Measurements from ENCODE around the gene DGCR2.

GRCh38 chr22:19133561-19133960, 11.3 kb upstream of the DGCR2 start:
- TF ChIP-seq FOXM1 (IDR thresholded peaks at IDR 0.05; ENCODE audit: borderline replicate concordance): no peak
- no peak for TF ChIP-seq BHLHE40 (IDR thresholded peaks at IDR 0.05; ENCODE audit: borderline replicate concordance)
- no peak for TF ChIP-seq ELF4 (IDR thresholded peaks at IDR 0.05)
- TF ChIP-seq, protein P1, sequence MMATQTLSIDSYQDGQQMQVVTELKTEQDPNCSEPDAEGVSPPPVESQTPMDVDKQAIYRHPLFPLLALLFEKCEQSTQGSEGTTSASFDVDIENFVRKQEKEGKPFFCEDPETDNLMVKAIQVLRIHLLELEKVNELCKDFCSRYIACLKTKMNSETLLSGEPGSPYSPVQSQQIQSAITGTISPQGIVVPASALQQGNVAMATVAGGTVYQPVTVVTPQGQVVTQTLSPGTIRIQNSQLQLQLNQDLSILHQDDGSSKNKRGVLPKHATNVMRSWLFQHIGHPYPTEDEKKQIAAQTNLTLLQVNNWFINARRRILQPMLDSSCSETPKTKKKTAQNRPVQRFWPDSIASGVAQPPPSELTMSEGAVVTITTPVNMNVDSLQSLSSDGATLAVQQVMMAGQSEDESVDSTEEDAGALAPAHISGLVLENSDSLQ (IDR thresholded peaks at IDR 0.05): no peak
- TF ChIP-seq SP1 (IDR thresholded peaks at IDR 0.05): no peak
- no peak for TF ChIP-seq TARDBP (IDR thresholded peaks at IDR 0.05)
- TF ChIP-seq FOXA1 (IDR thresholded peaks at IDR 0.05): no peak
- TF ChIP-seq ZNF384 (IDR thresholded peaks at IDR 0.05): no peak
- TF ChIP-seq FOXK2 (IDR thresholded peaks at IDR 0.05): no peak
- TF ChIP-seq NFRKB (IDR thresholded peaks at IDR 0.05): no peak
- TF ChIP-seq SUZ12 (IDR thresholded peaks at IDR 0.05): no peak

Data from HEK293T (cell line).